Dermis microvascular lymphatic vessel endothelial cell (primary cell): ENCODE data around the gene LYRM2. TPM values are rescaled to one million over a fixed set of nuclear protein-coding genes. Genes with fewer than 3 reads are reported as not detected.
"Not testable (repeated sequence)": the region's sequence is repeated elsewhere in the genome, so short reads cannot be mapped to it uniquely, and the experiment has no call there.

Source experiments
- DNase-seq, 2 donors: peaks; one replicate each; pipeline versions ENCODE4 v3.0.0 to v3.0.0-alpha.2; 2010; ENCODE audit warnings: low read depth in 2 of 2
- total RNA-seq: library from RNA; depleted of rRNA; stranded (reverse); fragments of >200 nt; gene quantifications from 2 replicates; pipeline ENCODE4 v1.2.1, GENCODE V29; 2014

The LYRM2 gene
- total RNA-seq, 1 donor from 2014 or later = 13.4 TPM

DNA sequence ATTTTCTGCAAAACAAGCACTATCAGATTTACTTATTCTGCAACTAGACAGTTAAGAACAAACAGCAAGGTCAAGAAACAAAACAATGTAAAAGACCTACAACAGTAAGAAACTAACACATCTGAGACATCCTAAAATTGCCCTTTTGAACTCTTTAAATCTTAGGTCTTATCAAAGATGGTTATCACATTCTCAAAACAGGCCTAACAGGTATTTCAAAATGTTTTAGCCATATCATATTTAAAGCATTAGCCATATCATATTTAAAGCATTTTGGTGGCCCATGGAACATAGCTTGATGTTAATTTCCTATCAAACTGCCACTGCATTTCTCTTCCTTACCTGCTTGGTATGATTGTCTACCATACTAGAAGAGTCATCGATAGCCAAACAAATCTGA, 11.1 kb upstream of the LYRM2 start:
- DNase-seq = no peak

DNA sequence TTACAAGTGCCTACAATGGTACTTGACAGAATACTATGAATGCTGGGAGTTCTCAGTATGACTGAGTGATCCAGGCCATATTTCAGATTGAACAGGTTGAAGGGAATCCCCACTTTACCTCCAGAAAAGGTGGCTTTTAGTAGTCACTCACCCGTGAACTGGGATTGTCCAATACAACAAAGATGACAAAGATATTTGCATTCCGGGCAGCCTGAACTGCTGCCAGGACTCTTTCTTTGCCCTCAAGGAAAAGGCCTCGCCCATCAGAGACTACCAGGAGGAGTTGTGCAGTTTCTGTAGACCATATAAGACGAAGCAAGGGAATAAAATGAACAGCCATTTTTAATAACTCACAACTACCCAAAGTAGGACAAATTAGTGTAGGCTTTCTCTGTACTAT, 6.3 kb upstream of the LYRM2 start:
- no peak for DNase-seq

DNA sequence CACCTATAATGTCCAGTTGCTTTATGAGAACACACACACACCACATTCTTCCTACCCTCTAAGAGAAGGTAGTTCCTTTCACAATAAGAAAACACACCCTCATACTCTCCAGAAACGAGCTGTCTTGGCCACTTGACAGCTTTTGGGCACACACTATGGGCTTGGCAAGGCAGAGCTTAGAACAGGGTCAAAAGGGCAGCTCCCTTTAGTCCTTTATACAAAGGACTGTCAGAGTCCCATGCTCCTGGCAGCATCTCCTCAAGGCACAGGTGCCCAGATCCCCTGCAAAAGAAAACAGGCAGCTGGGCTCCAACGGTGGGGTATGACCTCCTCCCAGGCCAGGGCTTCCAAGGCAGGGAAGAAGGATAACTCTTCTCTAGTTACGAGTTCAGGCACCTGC, 4.9 kb upstream of the LYRM2 start:
- DNase-seq = no peak

DNA sequence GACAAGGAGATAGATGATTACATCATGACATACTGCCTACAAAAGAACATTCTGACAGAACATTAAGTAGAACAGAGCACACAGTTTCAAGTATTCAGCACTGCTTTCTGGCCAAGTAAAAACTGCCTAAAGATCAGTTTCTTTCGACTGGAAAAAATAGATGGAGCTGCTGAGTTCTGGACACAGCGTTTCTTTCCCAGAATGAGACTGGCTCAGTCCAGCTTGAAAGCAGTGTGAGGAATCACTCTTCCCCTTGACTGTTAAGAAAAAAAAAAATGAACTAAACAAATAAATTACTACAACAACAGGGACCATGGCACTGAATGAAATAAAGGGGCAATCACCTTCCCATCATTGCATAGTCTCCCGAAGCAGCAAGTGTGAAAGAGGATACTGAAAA, 4.4 kb upstream of the LYRM2 start:
- no peak for DNase-seq

DNA sequence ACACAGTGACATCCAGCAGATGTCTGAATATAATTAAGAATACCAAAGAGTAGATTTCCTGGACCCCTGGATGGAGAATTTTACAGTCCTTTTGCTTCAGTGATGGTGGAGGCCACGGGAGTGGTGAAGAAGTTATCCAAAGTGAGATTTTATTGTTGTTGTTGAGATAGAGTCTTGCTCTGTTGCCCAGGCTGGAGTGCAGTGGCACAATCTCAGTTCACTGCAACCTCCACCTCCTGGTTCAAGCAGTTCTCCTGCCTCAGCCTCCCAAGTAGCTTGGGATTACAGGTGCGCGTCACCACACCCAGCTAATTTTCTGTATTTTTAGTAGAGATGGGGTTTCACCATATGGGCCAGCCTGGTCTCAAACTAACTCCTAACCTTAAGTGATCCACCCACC, 3.0 kb upstream of the LYRM2 start:
- not testable (repeated sequence) for DNase-seq

DNA sequence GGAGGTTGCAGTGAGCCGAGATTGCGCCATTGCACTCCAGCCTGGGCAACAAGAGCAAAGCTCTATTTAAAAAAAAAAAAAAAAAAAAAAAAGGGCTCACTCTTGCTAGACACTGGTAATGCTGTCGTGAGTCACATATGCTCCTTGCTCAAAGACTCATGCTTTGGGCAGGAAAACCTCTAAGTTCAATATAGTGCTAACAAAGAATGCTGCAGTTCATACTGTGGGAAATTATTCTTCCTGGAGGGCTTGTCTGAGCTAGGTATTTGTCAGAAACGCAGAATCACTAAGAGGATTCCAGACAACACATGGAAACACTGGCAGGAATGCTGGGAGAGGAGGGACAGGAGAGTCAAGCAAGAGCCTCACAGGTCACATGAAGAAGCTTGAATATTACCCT, 2.3 kb upstream of the LYRM2 start:
- DNase-seq = no peak

DNA sequence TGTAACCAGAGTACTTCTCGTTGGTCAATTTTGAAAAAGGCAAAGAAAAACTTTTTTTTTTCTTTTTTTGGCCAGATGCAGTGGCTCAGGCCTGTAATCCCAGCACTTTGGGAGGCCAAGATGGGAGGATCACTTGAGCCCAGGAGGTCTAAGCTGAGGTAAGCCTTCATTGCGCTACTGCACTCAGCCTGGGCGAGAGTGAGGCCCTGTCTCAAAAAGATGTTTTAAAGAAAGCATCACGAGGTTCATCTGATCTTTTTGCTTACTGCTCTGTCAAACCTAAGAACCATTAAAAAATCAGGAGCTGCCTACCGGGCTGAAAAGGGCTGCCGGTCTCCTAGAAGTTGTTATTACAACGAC, 607 bp downstream of the LYRM2 start:
- DNase-seq = no peak

DNA sequence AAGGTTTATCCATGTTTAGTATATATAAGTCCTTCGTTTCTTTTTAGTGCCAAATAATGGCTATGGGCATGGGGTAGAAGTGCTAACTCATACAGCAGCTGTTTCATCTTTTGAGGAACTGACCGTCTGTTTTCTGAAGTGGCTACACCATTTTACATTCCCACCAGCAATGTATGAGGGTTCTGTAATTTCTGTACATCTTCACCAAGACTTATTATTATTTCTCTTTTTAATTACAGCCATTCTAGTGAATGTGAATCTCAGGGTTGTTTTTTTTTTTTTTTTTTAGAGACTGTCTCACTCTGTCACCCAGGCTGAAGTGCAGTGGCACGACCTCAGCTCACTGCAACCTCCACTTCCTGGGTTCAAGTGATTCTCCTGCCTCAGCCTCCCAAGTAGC, 2.1 kb downstream of the LYRM2 start:
- DNase-seq = not testable (repeated sequence)

DNA sequence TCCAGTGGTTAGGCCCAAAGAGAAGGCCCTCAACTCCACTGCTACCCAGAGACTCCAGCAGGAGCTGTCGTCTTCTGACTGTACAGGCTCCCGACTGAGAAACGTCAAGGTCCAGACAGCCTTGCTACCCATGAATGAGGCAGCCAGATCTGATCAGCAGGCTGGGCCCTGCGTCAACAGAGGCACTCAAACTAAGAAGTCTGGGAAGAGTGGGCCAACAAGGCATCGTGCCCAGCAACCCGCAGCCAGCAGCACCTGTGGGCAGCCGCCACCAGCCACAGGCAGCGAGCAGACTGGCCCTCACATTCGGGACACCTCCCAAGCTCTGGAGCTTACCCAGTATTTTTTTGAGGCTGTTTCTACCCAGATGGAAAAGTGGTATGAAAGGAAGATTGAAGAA, 8.1 kb downstream of the LYRM2 start:
- DNase-seq = no peak

DNA sequence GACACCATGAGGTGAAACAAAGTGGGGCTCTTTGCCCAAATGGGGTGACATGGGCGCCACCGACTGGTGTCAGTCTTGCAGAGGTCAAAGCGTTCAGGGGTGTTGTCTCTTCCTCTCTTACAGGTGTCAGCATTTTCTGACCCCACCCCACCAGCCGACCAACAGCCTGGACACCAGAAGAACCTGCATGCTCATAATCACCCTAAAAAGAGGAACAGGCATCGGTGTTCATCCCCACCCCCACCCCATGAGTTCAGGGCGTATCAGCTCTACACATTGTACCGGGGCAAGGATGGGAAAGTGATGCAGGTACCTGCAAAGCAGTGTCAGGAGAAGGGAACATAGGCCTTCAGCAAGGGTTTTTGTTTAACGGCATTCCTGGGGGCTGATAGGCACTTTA, 14.8 kb downstream of the LYRM2 start:
- DNase-seq = no peak

DNA sequence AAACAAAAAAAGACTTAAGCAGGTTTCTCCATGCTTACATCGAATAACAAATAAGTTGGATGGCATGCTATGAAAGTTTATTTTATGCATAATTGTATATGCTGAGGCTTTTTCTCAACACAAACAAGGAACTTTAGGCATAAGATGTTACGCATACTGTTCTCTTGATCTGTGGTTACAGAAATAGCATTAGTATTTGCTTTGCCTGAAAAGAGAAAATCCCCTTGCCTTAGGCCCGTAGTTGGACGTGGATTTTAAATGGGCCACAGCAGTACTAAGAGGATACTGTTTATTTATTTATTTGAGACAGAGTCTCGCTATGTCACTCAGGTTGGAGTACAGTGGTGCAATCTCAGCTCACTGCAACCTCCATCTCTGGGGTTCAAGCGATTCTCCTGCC, 19.0 kb downstream of the LYRM2 start:
- DNase-seq = no peak

DNA sequence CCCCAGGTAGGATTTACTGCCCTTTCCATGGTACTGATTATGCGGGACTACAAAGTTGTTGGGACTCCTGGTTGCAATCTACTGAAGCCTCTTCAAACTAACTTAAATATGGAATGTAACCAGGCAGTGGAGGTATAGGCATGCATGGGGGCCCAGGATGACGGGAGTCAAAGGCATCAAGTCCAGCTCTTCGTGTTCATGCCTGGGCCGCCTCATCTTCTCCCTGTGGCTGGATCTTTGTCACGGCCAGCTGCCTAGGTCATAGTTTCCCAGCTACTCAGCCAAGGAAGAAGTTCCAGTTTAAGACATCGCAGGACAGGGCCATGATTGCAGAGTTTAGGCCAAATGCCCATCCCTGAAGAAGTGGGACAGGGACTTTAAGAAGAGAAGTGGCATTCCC, 20.5 kb downstream of the LYRM2 start:
- no peak for DNase-seq

DNA sequence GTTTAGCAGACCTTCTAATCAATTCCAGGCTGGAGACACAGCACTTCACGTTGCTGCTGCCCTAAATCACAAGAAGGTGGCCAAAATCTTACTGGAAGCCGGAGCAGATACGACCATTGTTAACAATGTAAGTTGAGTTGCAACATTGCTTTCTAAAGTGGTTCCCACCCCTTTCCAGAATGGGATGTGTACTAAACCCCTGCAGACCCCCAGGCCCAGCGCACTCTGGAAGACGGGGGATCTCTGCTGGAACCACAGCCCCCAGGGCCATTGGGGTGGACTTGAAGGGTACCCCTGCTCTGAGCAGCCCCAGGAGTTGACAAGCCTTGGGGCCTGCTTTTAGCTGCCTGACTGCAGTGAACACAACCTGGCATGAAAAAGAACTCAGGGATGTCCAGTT, 22.0 kb downstream of the LYRM2 start:
- DNase-seq = no peak

DNA sequence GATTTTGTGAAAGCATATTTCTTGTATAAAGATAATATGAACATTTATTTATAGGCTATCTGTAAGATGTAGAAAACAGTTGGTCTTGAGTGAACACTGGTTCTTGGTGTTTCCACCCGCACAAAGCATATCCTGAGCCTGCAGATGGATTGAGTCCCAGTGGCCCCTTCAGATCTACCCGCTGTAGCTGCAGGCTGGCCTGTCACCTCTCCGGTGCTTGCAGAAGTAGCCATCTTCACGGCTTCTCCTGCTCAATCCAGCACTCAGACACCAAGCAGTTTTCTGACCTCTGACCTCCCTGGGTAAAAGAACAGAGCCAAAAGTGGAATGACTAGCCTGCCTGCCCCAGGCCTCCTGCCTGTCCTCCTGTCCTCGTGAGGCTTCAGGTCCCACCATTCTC, 22.7 kb downstream of the LYRM2 start:
- no peak for DNase-seq

DNA sequence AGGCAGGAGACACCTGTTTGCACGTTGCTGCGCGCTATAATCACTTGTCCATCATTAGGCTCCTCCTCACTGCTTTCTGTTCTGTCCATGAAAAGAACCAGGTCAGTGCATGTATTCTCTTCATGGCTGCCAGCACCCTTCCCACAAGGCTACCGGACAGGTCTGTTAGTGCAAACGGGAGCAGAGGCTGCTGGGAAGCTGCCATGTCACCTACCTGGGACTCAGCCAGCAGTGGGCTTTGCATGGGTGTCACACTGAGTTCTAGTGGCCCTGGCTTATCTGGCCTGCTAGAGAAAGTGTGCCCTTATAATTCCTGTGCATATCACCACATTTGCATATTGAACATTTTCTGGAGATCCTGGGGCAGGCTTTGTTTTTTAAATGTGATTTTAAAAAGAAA, 24.8 kb downstream of the LYRM2 start:
- no peak for DNase-seq

DNA sequence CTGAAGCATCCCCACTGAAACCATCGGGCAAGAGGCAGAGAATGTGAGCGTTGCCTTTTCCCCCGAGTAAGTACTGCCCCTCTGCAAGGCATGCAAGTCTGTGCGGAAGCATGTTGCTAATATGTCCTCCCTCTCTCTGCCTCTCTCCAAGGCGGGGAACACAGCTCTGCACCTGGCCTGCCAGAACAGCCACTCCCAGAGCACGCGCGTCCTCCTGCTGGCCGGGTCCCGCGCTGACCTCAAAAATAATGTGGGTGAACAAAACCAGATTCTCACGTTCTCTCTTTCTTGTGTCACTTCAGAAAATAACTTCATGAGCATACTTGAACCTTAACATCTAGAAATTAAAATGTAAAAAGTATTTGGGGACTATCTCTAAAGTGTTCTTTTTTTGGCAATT, 26.4 kb downstream of the LYRM2 start:
- DNase-seq = no peak

DNA sequence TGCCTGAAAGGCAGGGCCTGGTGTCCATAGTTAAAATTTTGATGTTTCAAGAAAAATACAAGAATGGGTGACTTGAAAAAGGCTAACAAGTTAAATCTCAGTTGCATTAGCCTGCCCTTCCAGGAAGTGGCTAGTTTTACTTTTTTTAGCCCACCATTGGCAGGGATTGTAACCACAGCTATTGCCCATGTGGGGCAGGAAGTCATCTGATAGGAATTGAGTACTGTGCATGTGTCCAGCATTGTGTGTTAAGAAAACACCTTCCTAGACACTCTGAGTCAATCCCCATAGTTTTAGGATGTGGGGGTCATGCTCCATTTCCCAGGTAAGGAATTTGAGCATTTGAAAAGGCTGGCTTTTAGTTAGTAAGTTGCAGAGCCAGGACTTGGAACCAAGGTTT, 26.9 kb downstream of the LYRM2 start:
- peak in 1 of 2 donors; percentile 20 for DNase-seq

DNA sequence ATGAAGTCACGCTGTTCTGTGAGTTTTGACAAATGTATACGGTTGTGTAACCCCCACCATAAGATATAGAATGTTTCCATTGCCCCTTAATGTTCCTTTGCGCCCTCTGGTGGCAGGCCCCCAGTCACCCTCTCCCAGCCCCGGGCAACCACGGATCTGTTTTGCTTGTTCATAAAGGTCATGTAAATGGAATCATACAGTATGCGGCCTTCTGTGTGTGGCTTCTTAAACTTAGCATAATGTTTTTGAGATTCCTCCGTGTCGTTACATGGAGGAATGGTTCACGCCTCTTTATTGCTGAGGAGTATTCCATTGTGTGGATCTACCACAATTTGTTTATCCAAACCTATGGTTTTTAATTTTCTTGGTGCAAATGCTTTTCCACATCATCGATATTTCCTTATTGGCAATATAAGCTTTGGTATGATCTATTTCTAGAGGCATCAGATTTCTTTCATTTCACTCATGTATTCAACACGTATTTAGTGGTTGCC, 28.4 kb downstream of the LYRM2 start:
- DNase-seq = peak; percentile 15 to 59

DNA sequence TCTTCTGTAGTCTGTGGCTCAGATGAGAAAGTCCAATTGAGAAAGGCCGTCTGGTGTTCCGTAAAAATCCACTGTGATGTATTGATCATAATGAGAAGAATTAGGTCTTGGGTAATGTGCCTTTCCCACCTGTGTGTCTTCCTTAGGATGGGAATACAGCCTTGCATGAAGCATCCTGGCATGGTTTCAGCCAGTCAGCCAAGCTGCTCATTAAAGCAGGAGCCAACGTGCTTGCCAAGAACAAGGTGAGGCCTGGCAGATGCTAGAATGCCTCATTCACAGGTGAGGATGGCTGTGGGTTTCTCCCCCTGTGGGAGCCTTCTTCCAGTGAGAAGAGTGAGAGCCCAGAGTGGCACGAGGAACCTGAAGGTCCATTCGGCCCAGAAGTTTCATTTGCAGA, 32.7 kb downstream of the LYRM2 start:
- no peak for DNase-seq

DNA sequence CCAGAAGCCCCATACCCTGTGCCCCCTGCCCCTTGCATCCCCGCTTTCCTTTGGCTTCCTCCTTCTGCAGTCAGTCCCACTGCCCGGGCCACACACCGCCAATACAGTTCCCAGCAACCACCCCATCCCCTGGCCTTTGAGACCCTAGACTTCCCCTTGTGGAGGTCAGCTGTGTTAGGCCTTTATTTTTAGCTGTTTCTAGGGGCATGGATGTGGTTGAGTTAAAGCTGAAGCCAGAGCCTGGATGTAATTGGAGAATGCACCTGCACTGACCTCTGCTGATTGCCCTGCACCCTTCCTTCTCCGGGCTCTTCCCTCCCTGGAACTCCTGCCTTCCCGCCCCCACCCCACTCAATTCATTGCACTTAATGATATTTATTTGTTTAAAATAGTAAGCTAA, 33.9 kb downstream of the LYRM2 start:
- no peak for DNase-seq

DNA sequence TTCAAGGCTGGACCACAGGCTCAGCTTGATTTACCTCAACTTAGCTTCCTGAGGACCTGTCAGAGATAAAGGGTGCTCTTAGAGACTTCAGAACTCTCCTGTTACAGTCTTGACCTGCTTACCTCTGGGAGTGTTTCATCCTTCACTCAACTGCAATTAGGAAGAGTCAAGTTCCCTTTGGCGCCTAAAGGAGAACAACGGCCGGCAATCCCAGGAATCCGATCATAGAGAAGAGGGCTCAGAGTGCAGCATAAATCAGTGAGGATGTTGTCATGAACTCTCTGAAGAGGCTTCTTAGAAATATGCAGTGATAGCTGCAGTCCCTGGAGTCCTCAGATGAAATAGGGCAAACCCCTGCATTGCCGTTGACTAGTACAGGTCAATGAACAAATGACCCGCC, 36.4 kb downstream of the LYRM2 start:
- DNase-seq = no peak

DNA sequence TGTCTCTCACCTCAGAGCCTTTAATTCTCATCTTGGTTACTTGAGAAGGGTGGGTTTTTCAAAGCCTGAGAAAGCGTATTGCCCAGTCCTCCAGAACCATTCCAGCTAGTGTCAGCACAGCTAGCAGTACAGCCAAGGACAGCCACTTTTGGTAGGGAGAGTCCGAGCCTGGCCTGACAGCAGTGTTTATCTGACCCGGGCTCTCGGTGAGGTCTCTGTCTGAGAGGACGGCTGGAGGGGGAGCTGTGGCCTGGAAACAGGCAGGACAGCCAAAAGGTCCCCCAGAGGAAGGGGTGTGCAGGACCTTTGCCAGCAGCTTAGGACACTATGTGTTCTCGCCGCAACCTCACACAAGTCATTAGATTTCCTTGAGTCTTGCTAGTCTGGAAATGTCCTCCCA, 38.8 kb downstream of the LYRM2 start:
- DNase-seq = no peak

DNA sequence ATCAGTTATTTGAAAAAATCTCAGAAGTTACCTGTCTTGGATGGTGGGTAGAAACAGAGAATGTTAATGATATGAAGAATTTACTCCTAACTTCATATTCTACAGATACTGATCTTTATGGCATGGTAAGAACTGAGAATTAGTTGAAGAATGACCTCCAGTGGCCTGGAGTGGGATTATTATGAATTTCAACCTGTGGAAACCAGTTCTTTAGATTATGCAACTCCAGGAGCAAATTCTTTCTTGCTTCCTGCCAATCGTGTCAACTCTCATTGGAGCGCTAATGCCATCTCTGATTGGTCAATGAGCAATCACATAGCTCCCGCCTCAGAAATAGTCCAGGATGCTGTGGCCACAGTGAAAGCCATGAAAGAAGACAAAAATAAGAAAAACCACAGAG, 40.6 kb downstream of the LYRM2 start:
- peak in 1 of 2 donors; percentile 24 for DNase-seq

DNA sequence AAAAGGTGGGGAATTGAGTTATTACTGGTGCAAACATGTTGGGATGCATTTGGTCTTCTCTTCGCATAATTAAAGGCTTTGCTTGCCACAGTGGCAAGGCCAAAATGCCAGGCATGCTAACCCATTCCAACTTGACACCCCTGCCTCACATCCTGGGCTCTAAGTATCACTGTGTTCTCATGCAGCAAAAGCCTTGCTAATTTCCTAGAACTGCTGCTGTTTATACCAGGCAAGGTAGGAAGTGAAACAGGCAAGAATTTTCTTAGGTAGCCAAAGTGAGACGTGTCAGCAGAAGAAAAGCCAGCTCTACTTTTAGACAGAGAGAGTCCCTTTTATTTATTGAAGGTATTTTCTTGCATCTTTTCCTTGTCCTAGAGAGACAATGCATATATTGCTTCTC, 41.2 kb downstream of the LYRM2 start:
- DNase-seq = no peak

DNA sequence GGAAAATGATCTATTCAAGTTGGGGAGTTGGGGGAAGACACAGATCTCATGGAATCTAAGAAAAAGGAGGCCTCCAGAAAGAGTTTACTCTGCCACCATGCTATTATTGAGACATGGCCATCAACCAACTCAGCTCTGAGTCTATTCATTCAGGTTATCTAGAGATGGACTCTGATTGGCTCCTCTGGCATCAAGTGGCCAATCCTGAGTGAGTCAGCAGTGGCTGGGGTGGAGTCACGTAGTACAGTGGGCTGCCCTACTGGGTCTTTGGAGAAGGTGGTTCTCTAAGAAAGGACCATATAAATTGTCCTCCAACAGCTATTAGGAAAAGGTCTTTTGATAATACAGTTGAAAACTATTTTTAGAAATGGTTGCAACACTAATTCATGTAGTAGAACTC, 42.1 kb downstream of the LYRM2 start:
- DNase-seq = no peak
